LNCaP clone FGC (cell line): ENCODE data around the gene MTG2.

Experiments
- DNase-seq: peaks from one replicate; pipeline ENCODE4 v3.0.0-alpha.2; 2011; ENCODE audit warnings: low read depth
- H3K4me3 ChIP-seq: 2 replicates; pipeline ENCODE4 v1.5.1; 2011; ENCODE audit warnings: mild to moderate bottlenecking, low read depth, low read length, control low read depth
- TF ChIP-seq, protein P1 (sequence below): IDR thresholded peaks from 2 replicates; pipeline ENCODE4 v1.5.1; 2012; ENCODE audit warnings: mild to moderate bottlenecking; ENCODE audit not compliant: control insufficient read depth, insufficient read depth; ENCODE audit errors: extremely low read depth

The MTG2 gene

DNA sequence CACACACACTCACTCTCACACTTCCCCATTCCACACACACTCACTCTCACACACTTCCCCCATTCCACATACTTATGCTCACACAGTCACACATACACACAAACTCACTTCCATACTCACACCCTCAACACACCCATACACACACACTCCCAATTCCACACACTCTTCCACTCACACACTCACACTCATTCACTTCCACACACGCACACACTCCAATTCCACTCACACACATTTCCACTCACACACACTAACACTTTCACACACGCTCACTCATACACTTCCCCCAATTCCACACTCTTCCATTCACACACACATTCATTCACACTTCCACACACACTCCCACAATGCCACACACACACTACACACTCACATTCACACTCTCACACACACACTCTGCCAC, 47.4 kb downstream of the MTG2 start:
- TF ChIP-seq, protein P1, sequence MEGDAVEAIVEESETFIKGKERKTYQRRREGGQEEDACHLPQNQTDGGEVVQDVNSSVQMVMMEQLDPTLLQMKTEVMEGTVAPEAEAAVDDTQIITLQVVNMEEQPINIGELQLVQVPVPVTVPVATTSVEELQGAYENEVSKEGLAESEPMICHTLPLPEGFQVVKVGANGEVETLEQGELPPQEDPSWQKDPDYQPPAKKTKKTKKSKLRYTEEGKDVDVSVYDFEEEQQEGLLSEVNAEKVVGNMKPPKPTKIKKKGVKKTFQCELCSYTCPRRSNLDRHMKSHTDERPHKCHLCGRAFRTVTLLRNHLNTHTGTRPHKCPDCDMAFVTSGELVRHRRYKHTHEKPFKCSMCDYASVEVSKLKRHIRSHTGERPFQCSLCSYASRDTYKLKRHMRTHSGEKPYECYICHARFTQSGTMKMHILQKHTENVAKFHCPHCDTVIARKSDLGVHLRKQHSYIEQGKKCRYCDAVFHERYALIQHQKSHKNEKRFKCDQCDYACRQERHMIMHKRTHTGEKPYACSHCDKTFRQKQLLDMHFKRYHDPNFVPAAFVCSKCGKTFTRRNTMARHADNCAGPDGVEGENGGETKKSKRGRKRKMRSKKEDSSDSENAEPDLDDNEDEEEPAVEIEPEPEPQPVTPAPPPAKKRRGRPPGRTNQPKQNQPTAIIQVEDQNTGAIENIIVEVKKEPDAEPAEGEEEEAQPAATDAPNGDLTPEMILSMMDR = no peak
- no peak for DNase-seq
- H3K4me3 ChIP-seq = no peak overlapping the region

DNA sequence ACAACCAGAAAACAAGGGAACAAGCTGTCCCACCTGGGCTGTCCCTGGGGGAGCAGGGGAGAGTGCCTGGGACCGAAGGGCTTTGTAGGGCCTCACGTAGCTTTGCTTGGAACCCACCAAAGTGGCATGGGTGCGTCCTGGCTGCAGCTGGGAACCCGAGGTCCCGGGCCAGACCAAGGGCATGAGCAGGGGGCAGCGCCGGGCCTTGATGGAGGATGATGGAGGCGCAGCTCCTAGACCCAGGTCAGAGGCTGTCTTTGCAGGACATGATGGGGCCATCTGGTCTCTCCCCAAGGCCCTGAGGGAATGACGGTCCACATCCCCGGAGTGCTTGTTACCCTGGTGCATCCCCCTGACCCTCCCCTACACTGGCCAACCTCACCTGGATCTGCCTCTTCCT, 47.9 kb downstream of the MTG2 start:
- TF ChIP-seq, protein P1 = no peak
- no peak overlapping the region for H3K4me3 ChIP-seq
- DNase-seq = no peak

DNA sequence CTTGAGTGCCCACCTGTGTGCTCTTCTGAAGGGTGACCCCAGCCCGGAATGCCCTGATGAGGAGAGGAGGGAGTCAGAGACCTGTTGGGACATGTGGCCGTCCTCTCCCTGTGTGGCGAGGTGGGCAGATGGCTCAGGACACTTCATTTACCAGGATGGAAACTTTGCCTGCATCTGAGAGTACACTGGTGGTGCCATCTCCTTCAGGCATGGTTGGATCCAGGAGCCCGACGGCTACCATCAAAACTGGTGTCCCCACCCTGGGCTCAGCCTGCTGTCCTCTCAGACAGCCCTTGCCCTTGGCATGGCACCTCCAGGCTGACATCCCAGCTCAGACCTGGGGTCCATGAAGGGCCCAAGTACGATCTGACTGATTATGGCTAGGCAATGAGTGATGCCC, 48.5 kb downstream of the MTG2 start:
- DNase-seq = no peak
- TF ChIP-seq, protein P1 = no peak
- H3K4me3 ChIP-seq = no peak overlapping the region

DNA sequence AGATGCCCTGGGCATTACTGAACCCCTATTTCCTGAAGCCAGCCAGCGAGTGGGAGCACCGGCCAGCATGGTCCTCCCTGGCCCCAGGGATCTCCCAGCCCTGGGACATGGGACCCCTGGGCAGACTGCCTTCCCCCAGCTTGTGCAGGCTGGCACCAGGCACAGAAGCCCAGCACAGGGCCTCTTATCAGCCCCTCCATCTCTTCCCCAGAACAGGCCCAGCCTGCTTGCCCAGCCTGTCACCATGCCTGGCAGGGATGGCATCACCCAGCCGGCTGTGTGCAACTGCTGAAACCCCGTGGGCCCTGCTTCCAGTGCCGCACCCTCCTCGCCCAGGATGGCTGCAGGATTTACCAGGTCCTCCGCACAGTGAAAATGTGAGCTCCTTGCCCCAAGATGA, 49.4 kb downstream of the MTG2 start:
- H3K4me3 ChIP-seq = no peak overlapping the region
- DNase-seq = peak; percentile 71
- TF ChIP-seq, protein P1 = no peak

DNA sequence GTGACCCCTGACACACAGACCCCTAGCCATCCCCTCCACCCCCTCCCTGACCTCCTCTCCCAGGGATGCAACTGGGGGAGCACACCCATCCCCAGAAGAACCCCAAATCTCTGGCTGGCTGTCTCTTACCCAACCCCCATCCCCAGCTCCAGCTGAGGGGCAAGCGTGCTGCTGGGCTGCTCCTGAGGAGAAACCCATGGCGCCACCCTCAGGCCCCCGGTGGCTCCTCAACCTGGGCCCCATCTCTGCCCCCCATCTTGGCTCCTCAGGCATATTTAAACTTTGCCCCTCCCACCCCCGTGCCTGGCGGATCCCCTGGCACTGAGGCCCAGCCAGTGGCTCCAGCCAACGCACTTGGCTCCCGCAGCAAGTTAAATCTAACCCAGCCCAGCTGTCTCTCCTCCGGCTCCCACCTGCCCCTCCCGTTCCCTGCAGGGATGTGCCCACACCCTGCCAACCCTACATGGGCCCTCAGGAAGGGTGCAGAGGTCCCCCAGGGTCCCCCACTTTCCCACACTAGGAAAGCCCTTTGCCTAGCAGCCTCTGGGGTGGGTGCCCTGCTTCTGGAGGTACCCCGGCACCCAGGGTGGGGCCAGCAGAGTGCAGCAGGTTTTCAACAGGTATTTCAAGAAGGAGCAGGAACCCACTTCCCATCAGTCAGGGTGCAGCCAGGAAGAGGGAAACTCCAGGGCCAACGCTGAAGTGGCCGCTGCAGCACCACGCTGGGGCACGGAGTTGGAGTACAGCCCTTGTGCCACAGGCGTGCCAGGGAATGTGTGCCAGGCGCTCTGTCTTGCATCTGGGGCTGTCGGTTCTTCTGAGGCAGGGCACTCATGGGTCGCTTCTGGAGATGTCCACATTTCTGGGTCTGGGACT, 50.2 kb downstream of the MTG2 start:
- TF ChIP-seq, protein P1 = no peak
- no peak for DNase-seq
- H3K4me3 ChIP-seq = no peak overlapping the region

DNA sequence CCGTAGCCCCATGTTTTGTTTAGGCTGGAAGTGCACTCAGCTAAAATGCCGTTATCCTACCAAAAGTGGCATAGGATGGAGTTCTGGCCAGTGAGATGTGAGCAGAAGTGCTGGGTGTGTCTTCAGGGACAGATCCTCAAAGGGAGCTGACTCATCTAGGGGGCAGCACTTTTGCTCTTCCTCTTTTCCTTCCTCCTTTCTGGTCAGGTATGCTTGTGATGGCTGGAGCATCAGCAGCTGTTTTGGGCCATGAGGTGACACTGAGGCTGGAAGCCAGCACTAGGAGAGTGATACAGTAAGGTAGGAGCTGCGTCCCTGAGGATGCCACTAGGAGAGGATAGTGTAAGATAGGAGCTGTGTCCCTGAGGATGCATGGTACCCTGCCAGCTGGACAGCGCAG, 50.9 kb downstream of the MTG2 start:
- TF ChIP-seq, protein P1 = no peak
- no peak for DNase-seq
- no peak overlapping the region for H3K4me3 ChIP-seq

DNA sequence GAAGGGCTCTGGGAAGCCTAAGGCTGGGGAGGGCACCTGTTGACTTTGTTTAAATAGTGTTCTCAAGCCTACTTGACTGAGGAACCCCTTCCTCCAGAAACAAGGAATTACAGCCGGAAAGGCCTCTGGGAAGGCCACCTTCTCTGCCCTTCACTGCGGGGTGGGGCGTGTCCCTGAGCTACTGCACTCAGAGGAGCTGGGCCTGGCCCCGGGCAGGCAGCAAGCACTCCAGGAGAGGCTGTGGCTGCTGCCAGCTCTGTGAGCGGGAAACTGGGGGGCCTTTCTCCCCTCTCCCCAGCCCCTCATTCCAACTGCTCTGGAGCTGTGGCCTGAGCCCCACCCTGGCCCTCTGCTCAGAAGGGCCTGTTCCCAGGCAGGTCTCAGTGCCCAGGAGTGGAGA, 51.5 kb downstream of the MTG2 start:
- TF ChIP-seq, protein P1 = no peak
- DNase-seq = no peak
- no peak overlapping the region for H3K4me3 ChIP-seq
